Lung (tissue), 12 donors: Measurements from ENCODE around the gene EIF1. TPM values are rescaled to one million over a fixed set of nuclear protein-coding genes. Genes with fewer than 3 reads are reported as not detected.

Experiments used
- ATAC-seq: fragments of 200-7000 bp; cut with Tn5 transposase; one replicate; pipeline ENCODE4 v1.9.1; 2020; ENCODE audit warnings: moderate number of reproducible peaks; ENCODE audit not compliant: insufficient read depth, low FRiP score
- DNase-seq, 3 donors: peaks; one replicate each; pipeline ENCODE4 v3.0.0-alpha.2; 2013 to 2017
- H3K27ac ChIP-seq, 2 donors: one replicate each; pipeline ENCODE4 v1.5.1; 2013; ENCODE audit warnings: mild to moderate bottlenecking in 2 of 2, moderate library complexity in 2 of 2, control low read depth in 1 of 2, inconsistent platforms in 1 of 2, low read depth in 1 of 2, low read length in 1 of 2
- H3K27me3 ChIP-seq, 3 donors: one replicate each; pipeline ENCODE4 v1.5.1; 2013; ENCODE audit warnings: low read length in 2 of 3; ENCODE audit not compliant: control insufficient read depth in 3 of 3, insufficient read depth in 3 of 3
- H3K36me3 ChIP-seq, 4 donors: one replicate each; pipeline ENCODE4 v1.5.1; 2013; ENCODE audit warnings: low read length in 4 of 4, mild to moderate bottlenecking in 1 of 4, moderate library complexity in 1 of 4; ENCODE audit not compliant: control insufficient read depth in 4 of 4, insufficient read depth in 4 of 4
- H3K4me1 ChIP-seq, 5 donors: one replicate each; pipeline ENCODE4 v1.5.1; 2013; ENCODE audit warnings: low read length in 5 of 5, mild to moderate bottlenecking in 2 of 5, moderate library complexity in 1 of 5; ENCODE audit not compliant: control insufficient read depth in 5 of 5, insufficient read depth in 5 of 5
- H3K4me3 ChIP-seq: one replicate; pipeline ENCODE4 v1.5.1; 2013; ENCODE audit warnings: mild to moderate bottlenecking, control low read depth, moderate library complexity
- H3K9ac ChIP-seq, 2 donors: one replicate each; pipeline ENCODE4 v1.5.1; 2013; ENCODE audit warnings: low read length in 2 of 2, control low read depth in 1 of 2; ENCODE audit not compliant: insufficient read depth in 1 of 2
- H3K9me3 ChIP-seq, 4 donors: one replicate each; pipeline ENCODE4 v1.5.1; 2013; ENCODE audit warnings: low read length in 3 of 4, mild to moderate bottlenecking in 1 of 4, moderate library complexity in 1 of 4; ENCODE audit not compliant: control insufficient read depth in 4 of 4, insufficient read depth in 3 of 4
- WGBS, 2 donors: extraction: QIAGEN DNeasy Blood & Tissue Kit; methylation state at CpG; one replicate each; pipeline ENCODE4 v1.1.7; 2013; 5-methylcytosine and 5-hydroxymethylcytosine counted together
- polyA plus RNA-seq, 2 donors: library from polyadenylated mRNA; stranded (reverse); fragments of 200-250 nt; gene quantifications; one replicate each; pipeline ENCODE4 v1.2.1, GENCODE V29; 2013
- total RNA-seq, 2 donors: library from RNA; depleted of rRNA in 1 of 2; stranded (reverse); fragments of >200 nt in 1 of 2; gene quantifications; one replicate each; pipeline ENCODE4 v1.2.1, GENCODE V29; 2014 to 2021
- TF ChIP-seq, protein P1 (sequence below): IDR thresholded peaks from 2 replicates; pipeline ENCODE4 v1.5.1; 2012; ENCODE audit warnings: mild to moderate bottlenecking; ENCODE audit errors: control extremely low read depth, extremely low read depth
- donor health status: control.
- donor health status: control.
- donor health status: Bipolar disorder and iron deficiency.
- donor health status: healthy.
- donor health status: DM: yes; HTN: yes; CAD: no.

The EIF1 gene
- total and polyA plus RNA-seq, 4 donors: 381 to 872 (median 676) TPM

DNA sequence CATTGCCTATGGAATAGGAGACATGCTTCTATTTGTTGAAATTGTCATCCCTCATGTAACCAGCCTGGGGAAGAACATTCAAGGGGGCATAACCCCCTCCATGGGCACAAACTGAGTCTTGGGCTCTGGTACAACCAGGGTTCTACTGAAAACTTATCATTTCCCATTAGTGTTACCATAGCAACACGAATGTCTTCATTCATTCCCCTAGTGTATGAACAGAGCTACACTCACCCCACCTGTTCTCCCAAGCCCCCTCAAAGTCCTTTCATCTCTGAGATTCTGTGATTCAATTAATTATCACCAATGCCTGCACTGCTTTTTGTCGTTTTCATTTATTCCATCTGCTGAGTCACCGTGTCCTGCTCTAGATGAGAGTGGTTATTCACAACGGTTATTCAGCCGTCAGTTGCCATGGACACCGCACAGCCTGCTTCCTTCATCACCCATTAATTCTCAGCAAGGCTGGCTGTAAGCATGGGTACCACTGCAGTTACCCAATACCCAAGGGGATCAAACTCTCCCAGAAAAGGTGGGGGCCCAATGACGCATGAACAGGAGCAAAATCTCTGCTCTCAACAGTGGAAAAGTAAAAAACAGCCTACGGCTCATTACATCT, 21.9 kb downstream of the EIF1 start:
- Histone ChIP-seq H3K9ac (no peak overlapping the region), H3K27me3 (peaks cover 0 to 5% (median 0%) of the 10 kb centered on the region in 3 donors), H3K9me3 (no peaks in the 10 kb centered on the region), H3K27ac (no peak overlapping the region), H3K36me3 (no peaks in the 10 kb centered on the region), H3K4me1 (no peaks in the 10 kb centered on the region), H3K4me3 (no peak overlapping the region)
- TF ChIP-seq, protein P1, sequence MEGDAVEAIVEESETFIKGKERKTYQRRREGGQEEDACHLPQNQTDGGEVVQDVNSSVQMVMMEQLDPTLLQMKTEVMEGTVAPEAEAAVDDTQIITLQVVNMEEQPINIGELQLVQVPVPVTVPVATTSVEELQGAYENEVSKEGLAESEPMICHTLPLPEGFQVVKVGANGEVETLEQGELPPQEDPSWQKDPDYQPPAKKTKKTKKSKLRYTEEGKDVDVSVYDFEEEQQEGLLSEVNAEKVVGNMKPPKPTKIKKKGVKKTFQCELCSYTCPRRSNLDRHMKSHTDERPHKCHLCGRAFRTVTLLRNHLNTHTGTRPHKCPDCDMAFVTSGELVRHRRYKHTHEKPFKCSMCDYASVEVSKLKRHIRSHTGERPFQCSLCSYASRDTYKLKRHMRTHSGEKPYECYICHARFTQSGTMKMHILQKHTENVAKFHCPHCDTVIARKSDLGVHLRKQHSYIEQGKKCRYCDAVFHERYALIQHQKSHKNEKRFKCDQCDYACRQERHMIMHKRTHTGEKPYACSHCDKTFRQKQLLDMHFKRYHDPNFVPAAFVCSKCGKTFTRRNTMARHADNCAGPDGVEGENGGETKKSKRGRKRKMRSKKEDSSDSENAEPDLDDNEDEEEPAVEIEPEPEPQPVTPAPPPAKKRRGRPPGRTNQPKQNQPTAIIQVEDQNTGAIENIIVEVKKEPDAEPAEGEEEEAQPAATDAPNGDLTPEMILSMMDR: no peak
- ATAC-seq: no peak
- no peak for DNase-seq
- WGBS, 2 donors: 40 to 54% methylated on average over 8 of the region's 8 CpGs

GRCh38 chr17:41711669-41712400, 23.1 kb downstream of the EIF1 start, which contains the start of gene GAST:
Gene GAST (plus strand): TSS chr17:41712331. CDS start chr17:41715437, 3,106 bp downstream.
- ATAC-seq: no peak

GRCh38 chr17:41717408-41718286, 29.0 kb downstream of the EIF1 start:
- no peaks in the 10 kb centered on the region for H3K4me1 ChIP-seq
- TF ChIP-seq, protein P1: no peak
- ATAC-seq: no peak
- H3K36me3 ChIP-seq: no peaks in the 10 kb centered on the region
- no peak overlapping the region for H3K9ac ChIP-seq
- 58% methylated on average over 15 of the region's 15 CpGs for WGBS, 2 donors
- peak in 1 of 3 donors; percentile 7 for DNase-seq
- H3K27me3 ChIP-seq: peaks cover 0 to 2% (median 0%) of the 10 kb centered on the region in 3 donors
- no peak overlapping the region for H3K27ac ChIP-seq
- no peaks in the 10 kb centered on the region for H3K9me3 ChIP-seq
- no peak overlapping the region for H3K4me3 ChIP-seq

More at GRCh38 chr17:41711669-41712400, 23.1 kb downstream of the EIF1 start, which contains the start of gene GAST:
- no peak for DNase-seq
- Histone ChIP-seq H3K27me3 (peaks cover 0 to 6% (median 0%) of the 10 kb centered on the region in 3 donors), H3K4me1 (no peaks in the 10 kb centered on the region), H3K9me3 (no peaks in the 10 kb centered on the region), H3K27ac (no peak within 1 kb of the TSS), H3K9ac (no peak within 1 kb of the TSS), H3K4me3 (no peak within 1 kb of the TSS), H3K36me3 (no peaks in the 10 kb centered on the region)
- 87 to 91% methylated on average over 12 of the region's 12 CpGs for WGBS, 2 donors
- TF ChIP-seq, protein P1: no peak
